Upper lobe of right lung (tissue), 1 donor: Measurements from ENCODE around the gene HMCN1. TPM values are rescaled to one million over a fixed set of nuclear protein-coding genes. Genes with fewer than 3 reads are reported as not detected.

Experiments
- ATAC-seq: fragments of 200-7000 bp; cut with Tn5 transposase; one replicate; pipeline ENCODE4 v1.9.1; 2020; ENCODE audit warnings: mild to moderate bottlenecking, moderate library complexity
- DNase-seq: peaks from one replicate; pipeline ENCODE4 v3.0.0-alpha.2; 2020
- H3K27ac ChIP-seq: fragments of 200-600 bp; one replicate; pipeline ENCODE4 v1.8.0; 2022
- H3K27me3 ChIP-seq: fragments of 200-600 bp; one replicate; pipeline ENCODE4 v1.8.0; 2022; ENCODE audit warnings: mild to moderate bottlenecking
- H3K36me3 ChIP-seq: fragments of 200-600 bp; one replicate; pipeline ENCODE4 v1.8.0; 2022
- H3K4me1 ChIP-seq: fragments of 200-600 bp; one replicate; pipeline ENCODE4 v1.8.0; 2022
- H3K4me3 ChIP-seq: fragments of 200-600 bp; one replicate; pipeline ENCODE4 v1.8.0; 2022; ENCODE audit warnings: mild to moderate bottlenecking
- H3K9me3 ChIP-seq: fragments of 200-600 bp; one replicate; pipeline ENCODE4 v1.8.0; 2022
- CTCF ChIP-seq: fragments of 200-600 bp; IDR thresholded peaks from one replicate; pipeline ENCODE4 v1.8.0; 2022; ENCODE audit warnings: antibody characterized with exemption
- intact Hi-C: fragments of 100-400 bp; cut with DNase I; formaldehyde crosslinking; loops from one replicate; pipeline ENCODE4 v1.11.0; 2022
- total RNA-seq: library from RNA; stranded (reverse); fragmentation: NEBNext Ultra II Directional; extraction: Animal tissue kit (Norgen Biotek cat#: 25700); gene quantifications from one replicate; pipeline ENCODE4 v1.2.1, GENCODE V29; 2021
- donor health status: DM: no; HTN: yes; CAD: no; lungs with severe emphysema.

The HMCN1 gene
- total RNA-seq, 1 donor from 2014 or later: 45.4 TPM

- no peaks in the 10 kb centered on the region for H3K9me3 ChIP-seq
- no peaks in the 10 kb centered on the region for H3K4me1 ChIP-seq
- H3K36me3 ChIP-seq: no peaks in the 10 kb centered on the region
- TF ChIP-seq CTCF: no peak
- H3K4me3 ChIP-seq: no peak overlapping the region
- intact Hi-C loops: no loop called here
- H3K27me3 ChIP-seq: no peaks in the 10 kb centered on the region
- no peak for ATAC-seq
- DNase-seq: no peak
- H3K27ac ChIP-seq: no peak overlapping the region
Observed at GRCh38 chr1:185824106-185824505, 89.9 kb downstream of the HMCN1 start.

GRCh38 chr1:185825556-185825955, 91.4 kb downstream of the HMCN1 start:
- no peaks in the 10 kb centered on the region for H3K9me3 ChIP-seq
- H3K27me3 ChIP-seq: no peaks in the 10 kb centered on the region
- DNase-seq (no peak), ATAC-seq (no peak)
- H3K27ac ChIP-seq: no peak overlapping the region
- no peaks in the 10 kb centered on the region for H3K36me3 ChIP-seq
- intact Hi-C loops: no loop called here
- TF ChIP-seq CTCF: no peak
- no peak overlapping the region for H3K4me3 ChIP-seq
- no peaks in the 10 kb centered on the region for H3K4me1 ChIP-seq

- Histone ChIP-seq H3K9me3 (no peaks in the 10 kb centered on the region), H3K4me1 (no peaks in the 10 kb centered on the region), H3K4me3 (no peak overlapping the region), H3K27me3 (no peaks in the 10 kb centered on the region), H3K36me3 (no peaks in the 10 kb centered on the region), H3K27ac (no peak overlapping the region)
- no peak for DNase-seq
- intact Hi-C loops: no loop called here
- ATAC-seq: no peak
- TF ChIP-seq CTCF: no peak
Observed at GRCh38 chr1:185834371-185834905, 100.2 kb downstream of the HMCN1 start.

- no peak for TF ChIP-seq CTCF
- no peaks in the 10 kb centered on the region for H3K27me3 ChIP-seq
- H3K4me3 ChIP-seq: no peak overlapping the region
- H3K36me3 ChIP-seq: no peaks in the 10 kb centered on the region
- ATAC-seq (no peak), DNase-seq (no peak)
- H3K4me1 ChIP-seq: no peaks in the 10 kb centered on the region
- no peaks in the 10 kb centered on the region for H3K9me3 ChIP-seq
- H3K27ac ChIP-seq: no peak overlapping the region
- intact Hi-C loops: no loop called here
Observed at GRCh38 chr1:185835191-185835590, 101.0 kb downstream of the HMCN1 start.

- Histone ChIP-seq H3K9me3 (no peaks in the 10 kb centered on the region), H3K4me3 (no peak overlapping the region), H3K4me1 (no peaks in the 10 kb centered on the region), H3K36me3 (no peaks in the 10 kb centered on the region), H3K27ac (no peak overlapping the region), H3K27me3 (no peaks in the 10 kb centered on the region)
- no peak for ATAC-seq
- intact Hi-C loops: no loop called here
- no peak for DNase-seq
- no peak for TF ChIP-seq CTCF
Observed at GRCh38 chr1:185837711-185838110, 103.5 kb downstream of the HMCN1 start.

- no peak for TF ChIP-seq CTCF
- H3K36me3 ChIP-seq: no peaks in the 10 kb centered on the region
- no peaks in the 10 kb centered on the region for H3K27me3 ChIP-seq
- no peaks in the 10 kb centered on the region for H3K9me3 ChIP-seq
- DNase-seq: no peak
- no peaks in the 10 kb centered on the region for H3K4me1 ChIP-seq
- no peak overlapping the region for H3K4me3 ChIP-seq
- ATAC-seq: no peak
- intact Hi-C loops: no loop called here
- H3K27ac ChIP-seq: no peak overlapping the region
Observed at GRCh38 chr1:185838111-185838510, 103.9 kb downstream of the HMCN1 start.
